Esophagus squamous epithelium (tissue), 5 donors: ENCODE data around the gene TNK1. TPM values are rescaled to one million over a fixed set of nuclear protein-coding genes. Genes with fewer than 3 reads are reported as not detected.

ENCODE experiments used
- DNase-seq: peaks from one replicate; lab custom pipeline; 2025; lab: John Stamatoyannopoulos, UW
- H3K27ac ChIP-seq, 4 donors: fragments of 200-600 bp; sonication (generic); one replicate each; pipeline ENCODE4 v1.5.1; 2016 to 2019; ENCODE audit warnings: mild to moderate bottlenecking in 1 of 4
- H3K27me3 ChIP-seq, 4 donors: fragments of 200-600 bp; sonication (generic); 1 replicate in 3 of 4; 2 replicates in 1 of 4; pipeline versions ENCODE4 v1.5.1 to v1.6.0; 2017 to 2021; ENCODE audit warnings: antibody characterized with exemption in 1 of 4
- H3K36me3 ChIP-seq, 3 donors: fragments of 200-600 bp; sonication (generic); one replicate each; pipeline ENCODE4 v1.5.1; 2016 to 2019
- H3K4me1 ChIP-seq, 3 donors: fragments of 200-600 bp; sonication (generic); one replicate each; pipeline ENCODE4 v1.5.1; 2017 to 2019
- H3K4me3 ChIP-seq, 4 donors: fragments of 200-600 bp; sonication (generic); 1 replicate in 3 of 4; 2 replicates in 1 of 4; pipeline ENCODE4 v1.5.1; 2016 to 2019; ENCODE audit warnings: mild to moderate bottlenecking in 2 of 4, moderate library complexity in 1 of 4
- H3K9me3 ChIP-seq, 3 donors: fragments of 200-600 bp; sonication (generic); one replicate each; pipeline ENCODE4 v1.5.1; 2016 to 2019
- CTCF ChIP-seq, 6 experiments: fragments of 450-650 bp in 4 of 6; fragments of 200-600 bp in 2 of 6; sonication (generic) in 2 of 6; IDR thresholded peaks; one replicate each; pipeline ENCODE4 v1.5.1; 2016 to 2019; ENCODE audit warnings: antibody characterized with exemption in 6 of 6, mild to moderate bottlenecking in 4 of 6, moderate library complexity in 4 of 6
- POLR2A ChIP-seq, 4 donors: fragments of 450-650 bp; IDR thresholded peaks; one replicate each; pipeline ENCODE4 v1.6.1; 2017; ENCODE audit warnings: antibody characterized with exemption in 4 of 4, mild to moderate bottlenecking in 4 of 4, moderate library complexity in 3 of 4
- WGBS, 2 donors: methylation state at CpG; one replicate each; pipeline ENCODE4 v1.1.5; 2018; 5-methylcytosine and 5-hydroxymethylcytosine counted together
- intact Hi-C: fragments of 100-400 bp; cut with DNase I; formaldehyde crosslinking; loops from one replicate; pipeline ENCODE4 v1.15.0; 2022
- total RNA-seq, 4 donors: library from RNA; depleted of rRNA; stranded (reverse); fragments of >200 nt; gene quantifications; one replicate each; pipeline ENCODE4 v1.1.0, GENCODE V29; 2016
- donor health status: DM: yes; HTN: yes; CAD: no.

Gene TNK1
- total RNA-seq, 4 donors from 2014 or later, result 6.2 to 15.2 (median 9.9) TPM

GRCh38 chr17:7356072-7356549, 24.8 kb upstream of the TNK1 start:
- 7 to 26% methylated on average over 3 of the region's 12 CpGs for WGBS, 2 donors

GRCh38 chr17:7356756-7357155, 24.1 kb upstream of the TNK1 start:
- H3K27me3 ChIP-seq, result no peaks in the 10 kb centered on the region
- DNase-seq, result no peak
- TF ChIP-seq POLR2A (IDR thresholded peaks at IDR 0.05) (no peak), CTCF (IDR thresholded peaks at IDR 0.05) (no peak)
- peaks cover 29 to 54% (median 37%) of the 10 kb centered on the region in 3 donors for H3K4me1 ChIP-seq
- H3K4me3 ChIP-seq, result peak overlapping the region in 1 of 4 donors; percentile 5
- H3K9me3 ChIP-seq, result no peaks in the 10 kb centered on the region
- intact Hi-C loops, result loop anchor here (5.0 kb wide), 1 partner anchor 81 kb away; the partner anchor contains the start of genes FGF11 and TMEM102
- H3K36me3 ChIP-seq, result no peaks in the 10 kb centered on the region
- peak overlapping the region; percentile 98 to 100 (median 98) for H3K27ac ChIP-seq
- WGBS, 2 donors, result 56% methylated on average over 5 of the region's 8 CpGs; no CpG with 5 or more reads in 1 of the 2 donors

More at GRCh38 chr17:7356072-7356549, 24.8 kb upstream of the TNK1 start:
- TF ChIP-seq POLR2A (IDR thresholded peaks at IDR 0.05), result no peak
- peak; percentile 85 to 96 (median 90) for TF ChIP-seq CTCF (IDR thresholded peaks at IDR 0.05)
- no peak for DNase-seq
- no peaks in the 10 kb centered on the region for H3K9me3 ChIP-seq
- H3K4me1 ChIP-seq, result peaks cover 32 to 53% (median 39%) of the 10 kb centered on the region in 3 donors
- intact Hi-C loops, result loop anchor here (5.0 kb wide), 1 partner anchor 81 kb away; the partner anchor contains the start of genes FGF11 and TMEM102
- H3K4me3 ChIP-seq, result peak overlapping the region in 1 of 4 donors; percentile 5
- H3K27me3 ChIP-seq, result no peaks in the 10 kb centered on the region
- peak overlapping the region; percentile 98 to 100 (median 98) for H3K27ac ChIP-seq
- no peaks in the 10 kb centered on the region for H3K36me3 ChIP-seq

- Histone ChIP-seq H3K36me3 (no peaks in the 10 kb centered on the region), H3K4me1 (peaks cover 27 to 57% (median 37%) of the 10 kb centered on the region in 3 donors), H3K9me3 (no peaks in the 10 kb centered on the region), H3K27ac (peak overlapping the region in 3 of 4 donors; percentile 38 to 100 (median 98)), H3K27me3 (no peaks in the 10 kb centered on the region), H3K4me3 (no peak overlapping the region)
- no peak for TF ChIP-seq CTCF (IDR thresholded peaks at IDR 0.05)
- no peak for TF ChIP-seq POLR2A (IDR thresholded peaks at IDR 0.05)
- 67 to 79% methylated on average over 1 to 2 of the region's 2 CpGs for WGBS, 2 donors
- intact Hi-C loops, result loop anchor here (5.0 kb wide), 1 partner anchor 80 kb away; the partner anchor contains the start of genes FGF11 and TMEM102
- no peak for DNase-seq
These were observed 23.5 kb upstream of the TNK1 start for GRCh38 chr17:7357381-7357780.

GRCh38 chr17:7361906-7362305, 19.0 kb upstream of the TNK1 start:
- intact Hi-C loops, result no loop called here

More at GRCh38 chr17:7361906-7362305, 19.0 kb upstream of the TNK1 start:
- no peak for TF ChIP-seq POLR2A (IDR thresholded peaks at IDR 0.05)
- no peak for TF ChIP-seq CTCF (IDR thresholded peaks at IDR 0.05)
- H3K9me3 ChIP-seq, result no peaks in the 10 kb centered on the region
- H3K4me1 ChIP-seq, result peaks cover 0 to 12% (median 0%) of the 10 kb centered on the region in 3 donors
- no peaks in the 10 kb centered on the region for H3K27me3 ChIP-seq
- H3K27ac ChIP-seq, result no peak overlapping the region
- no peak for DNase-seq
- WGBS, 2 donors, result 39 to 46% methylated on average over 3 of the region's 3 CpGs
- no peak overlapping the region for H3K4me3 ChIP-seq
- no peaks in the 10 kb centered on the region for H3K36me3 ChIP-seq
